Activated T-cell treated with anti-CD3 and anti-CD28 coated beads, Interleukin-2, amount 50 U/mL, for 4 hours (primary cell): ENCODE results near the gene DHFR2. TPM values are rescaled to one million over a fixed set of nuclear protein-coding genes. Genes with fewer than 3 reads are reported as not detected.

ENCODE experiments used
- ATAC-seq, 2 donors: fragments of 200-7000 bp; cut with Tn5 transposase; one replicate each; pipeline ENCODE4 v1.10.0; 2021
- DNase-seq: peaks from one replicate; pipeline ENCODE4 v3.0.0-alpha.2; 2020
- H3K27me3 Mint-ChIP-seq: one replicate; pipeline ENCODE4 v1.8.0; 2021; ENCODE audit warnings: low read depth, mixed read lengths
- H3K36me3 Mint-ChIP-seq: one replicate; pipeline ENCODE4 v1.8.0; 2022; ENCODE audit warnings: mixed read lengths; ENCODE audit not compliant: insufficient read depth
- H3K4me1 Mint-ChIP-seq: one replicate; pipeline ENCODE4 v1.8.0; 2021; ENCODE audit warnings: low read depth, mixed read lengths
- H3K4me3 Mint-ChIP-seq: one replicate; pipeline ENCODE4 v1.8.0; 2021; ENCODE audit warnings: mild to moderate bottlenecking, moderate library complexity, mixed read lengths
- H3K9me3 Mint-ChIP-seq: one replicate; pipeline ENCODE4 v1.8.0; 2021; ENCODE audit warnings: mixed read lengths
- total RNA-seq, 3 donors: library from RNA; stranded (reverse); gene quantifications; one replicate each; pipeline ENCODE4 v1.2.1, GENCODE V29; 2021

DHFR2 gene
- total RNA-seq, 3 donors from 2014 or later, result 5.2 to 7.5 (median 7.1) TPM

DNA sequence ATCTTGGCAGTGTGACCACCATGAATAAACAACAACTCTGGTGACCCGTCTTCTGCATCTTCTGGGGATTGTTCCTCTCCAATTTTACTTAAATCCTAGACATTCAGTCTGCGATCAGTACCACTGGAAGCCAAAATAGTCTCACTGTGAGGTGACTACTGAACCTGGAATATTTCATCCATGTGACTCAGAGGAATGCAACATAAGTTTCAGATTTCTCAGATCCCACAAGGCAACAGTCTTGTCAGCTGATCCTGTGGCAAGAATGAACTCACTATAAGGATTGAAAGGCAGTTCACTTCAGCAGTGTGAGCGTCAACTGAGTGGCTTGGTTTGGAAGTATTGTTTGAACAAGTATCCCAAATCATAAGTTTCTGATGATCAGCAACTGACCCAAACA lies 13.3 kb upstream of the DHFR2 start:
- ATAC-seq (no peak), DNase-seq (no peak)
- peaks cover 53% of the 10 kb centered on the region for H3K36me3 Mint-ChIP-seq
- no peaks in the 10 kb centered on the region for H3K9me3 Mint-ChIP-seq
- peaks cover 63% of the 10 kb centered on the region for H3K4me1 Mint-ChIP-seq
- no peak overlapping the region for H3K4me3 Mint-ChIP-seq
- H3K27me3 Mint-ChIP-seq, result no peaks in the 10 kb centered on the region

DNA sequence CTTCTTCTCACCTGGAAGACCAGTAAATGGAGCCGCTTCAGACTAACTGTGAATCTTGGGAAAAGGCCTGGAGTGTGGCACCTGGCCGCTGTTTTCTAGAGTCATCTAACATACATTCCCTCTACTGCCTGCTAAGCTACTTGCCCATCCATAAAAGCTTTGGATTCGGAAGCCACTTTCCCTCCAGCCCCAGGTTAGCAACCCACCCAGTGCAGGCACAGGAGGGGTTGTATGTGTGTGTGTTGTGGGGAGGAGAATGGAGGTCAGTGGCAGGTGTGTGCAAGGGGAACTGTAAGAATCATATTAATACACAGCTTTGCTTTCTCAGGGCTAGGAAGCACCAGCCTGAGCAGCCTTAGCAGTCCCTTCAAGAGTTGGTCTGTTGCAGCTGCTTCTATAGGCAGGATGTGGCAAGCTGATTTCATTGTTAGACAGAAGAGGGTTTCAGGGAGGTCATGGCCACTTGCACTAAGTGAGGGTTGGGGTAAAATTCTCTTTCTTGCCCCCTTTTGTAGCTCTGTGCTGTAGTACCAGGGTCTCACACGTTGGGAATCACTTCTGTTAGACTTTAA lies 9.1 kb upstream of the DHFR2 start:
- Mint-ChIP-seq H3K27me3 (no peaks in the 10 kb centered on the region), H3K36me3 (peaks cover 51% of the 10 kb centered on the region), H3K4me3 (no peak overlapping the region), H3K4me1 (peaks cover 57% of the 10 kb centered on the region), H3K9me3 (no peaks in the 10 kb centered on the region)
- peak in 1 of 2 donors; percentile 34 for ATAC-seq
- no peak for DNase-seq

DNA sequence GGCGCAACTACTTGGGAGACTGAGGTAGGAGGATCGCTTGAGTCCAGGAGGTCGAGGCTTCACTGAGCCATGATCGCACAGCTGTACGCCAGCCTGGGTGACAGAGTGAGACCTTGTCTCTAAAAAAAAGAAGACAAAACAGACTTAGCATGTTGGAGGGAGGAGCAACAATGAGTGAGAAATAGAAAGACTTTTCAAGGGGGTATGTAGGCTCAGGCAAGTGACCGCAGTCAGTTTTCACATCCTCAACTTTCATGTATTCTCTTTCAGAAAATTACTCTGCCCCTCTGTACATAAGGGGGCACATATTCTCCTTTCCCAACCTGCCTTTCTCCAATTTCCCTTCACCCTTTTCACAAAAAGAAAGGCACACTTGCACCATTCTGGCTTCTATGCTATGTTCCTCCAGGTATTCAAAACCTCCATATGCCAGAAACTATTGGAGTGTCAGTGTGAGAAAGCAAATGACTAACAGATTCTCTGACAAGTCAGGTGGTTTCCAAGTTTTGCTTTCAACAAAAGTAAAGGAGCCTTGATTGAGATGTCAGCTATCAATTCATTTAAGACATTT lies 7.7 kb upstream of the DHFR2 start:
- no peaks in the 10 kb centered on the region for H3K27me3 Mint-ChIP-seq
- ATAC-seq, result peak; percentile 57 to 58
- H3K9me3 Mint-ChIP-seq, result no peaks in the 10 kb centered on the region
- no peak overlapping the region for H3K4me3 Mint-ChIP-seq
- DNase-seq, result no peak
- H3K4me1 Mint-ChIP-seq, result peaks cover 68% of the 10 kb centered on the region
- H3K36me3 Mint-ChIP-seq, result peaks cover 50% of the 10 kb centered on the region

DNA sequence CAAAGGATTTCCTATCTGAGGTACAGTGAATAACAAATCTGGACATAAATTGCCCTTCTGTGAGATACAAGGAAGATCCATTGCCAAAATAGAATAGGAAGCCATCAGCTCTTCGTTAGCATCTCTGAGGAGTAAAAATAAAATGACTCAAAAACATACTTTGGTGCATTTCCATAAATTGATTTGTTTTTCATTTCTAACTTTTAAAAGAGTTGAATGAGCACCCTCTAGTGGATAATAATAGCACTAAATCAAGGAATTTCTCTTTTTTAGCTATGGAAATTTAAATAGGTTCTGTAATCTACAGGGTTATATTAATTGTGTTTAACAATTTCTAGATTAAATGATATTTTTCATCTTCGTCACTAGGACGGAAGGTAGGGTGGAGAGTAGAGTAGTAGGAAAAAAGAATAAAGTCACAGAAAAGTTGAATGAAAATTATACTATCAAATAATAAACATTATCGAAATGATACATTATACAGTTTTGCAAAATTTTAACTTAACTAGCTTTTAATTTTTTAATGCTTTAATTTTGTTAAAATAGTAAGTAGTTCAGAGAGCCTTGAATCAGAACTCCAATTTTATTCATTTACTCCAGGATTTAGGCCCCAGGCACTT lies 6.6 kb upstream of the DHFR2 start:
- H3K4me1 Mint-ChIP-seq, result peaks cover 70% of the 10 kb centered on the region
- no peak for DNase-seq

DNA sequence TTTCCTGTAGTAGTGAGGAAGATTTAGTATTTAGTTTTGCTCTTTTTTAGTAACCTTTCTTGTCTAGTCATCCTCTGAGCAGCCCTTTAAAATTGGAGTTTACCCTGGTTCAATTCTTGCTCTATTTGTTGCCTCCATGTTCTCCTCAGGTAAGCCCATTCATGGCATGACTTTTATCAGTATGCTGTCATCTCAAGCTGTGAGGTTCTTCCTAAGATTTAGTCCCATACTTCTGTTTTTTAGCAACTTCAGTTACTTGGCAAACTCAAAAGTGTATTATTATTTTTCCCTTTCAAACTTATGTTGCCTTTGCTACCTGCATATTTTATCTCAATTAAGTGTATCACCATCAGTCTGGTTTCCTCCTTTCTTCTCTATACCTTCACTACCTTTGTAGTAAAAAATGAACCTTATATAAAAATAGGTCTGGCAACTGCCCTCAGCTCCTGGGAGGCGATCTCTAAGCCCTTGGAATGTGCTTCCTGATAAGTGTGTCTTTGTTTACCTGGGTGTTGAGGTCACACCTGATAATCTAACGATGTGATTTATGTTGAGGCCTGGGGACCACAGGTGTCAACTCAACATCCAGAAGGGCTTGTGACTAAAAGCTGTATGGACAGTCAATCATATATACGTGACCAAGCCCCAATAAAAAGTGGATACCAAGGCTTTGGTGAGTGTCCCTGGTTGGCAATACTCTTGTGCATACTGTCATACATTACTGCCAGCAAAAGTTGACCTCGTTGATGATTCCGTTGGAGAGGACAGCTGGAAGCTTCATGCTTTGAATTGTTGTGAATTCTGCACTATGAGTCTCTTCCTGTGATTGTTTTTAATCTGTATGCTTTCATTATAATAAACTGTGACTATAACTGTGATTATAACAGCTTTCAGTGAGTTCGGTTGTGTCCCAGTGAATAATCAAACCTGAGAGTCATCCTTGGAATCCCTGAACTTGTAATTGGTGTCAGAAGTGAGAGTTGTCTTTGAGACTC lies 4.1 kb upstream of the DHFR2 start:
- no peak overlapping the region for H3K4me3 Mint-ChIP-seq
- DNase-seq (no peak), ATAC-seq (no peak)
- no peaks in the 10 kb centered on the region for H3K9me3 Mint-ChIP-seq
- no peaks in the 10 kb centered on the region for H3K27me3 Mint-ChIP-seq
- peaks cover 69% of the 10 kb centered on the region for H3K4me1 Mint-ChIP-seq
- H3K36me3 Mint-ChIP-seq, result peaks cover 38% of the 10 kb centered on the region

More for the DNA sequence above, 6.6 kb upstream of the DHFR2 start:
- no peak overlapping the region for H3K4me3 Mint-ChIP-seq
- no peaks in the 10 kb centered on the region for H3K9me3 Mint-ChIP-seq
- H3K36me3 Mint-ChIP-seq, result peaks cover 52% of the 10 kb centered on the region
- no peak for ATAC-seq
- H3K27me3 Mint-ChIP-seq, result no peaks in the 10 kb centered on the region

DNA sequence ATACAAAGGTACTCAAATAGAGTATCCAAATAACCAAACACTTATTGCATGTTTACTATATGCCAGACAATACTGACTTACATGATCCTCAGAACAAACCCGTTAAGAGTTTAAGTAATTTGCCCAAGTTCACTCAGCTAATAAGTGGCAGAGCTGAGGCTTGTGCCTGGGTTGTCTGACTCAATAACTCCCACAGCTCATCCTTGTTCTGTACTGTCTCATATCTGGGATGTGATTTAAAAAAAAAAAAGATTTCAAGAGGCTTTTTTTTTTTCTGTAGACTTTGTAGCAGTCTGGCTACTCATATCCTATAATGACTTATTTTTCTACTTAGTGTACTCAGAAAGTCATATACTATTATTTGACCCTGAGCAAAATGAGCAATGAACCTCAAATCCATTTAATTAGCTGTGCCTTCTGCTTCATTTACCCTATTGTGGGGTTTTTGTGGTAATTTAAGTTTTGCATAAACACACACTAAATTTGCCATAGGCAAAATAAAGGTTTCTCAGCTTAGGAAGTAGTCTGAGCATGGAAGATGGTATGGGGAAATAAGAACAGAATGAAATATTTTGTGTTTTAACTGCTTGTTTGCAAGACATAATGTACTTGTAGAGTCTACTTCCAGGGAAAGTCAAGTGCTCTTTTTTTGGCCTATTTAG lies 3.2 kb upstream of the DHFR2 start:
- no peak for DNase-seq
- no peak for ATAC-seq
- H3K36me3 Mint-ChIP-seq, result peaks cover 32% of the 10 kb centered on the region
- no peaks in the 10 kb centered on the region for H3K27me3 Mint-ChIP-seq
- H3K4me1 Mint-ChIP-seq, result peaks cover 61% of the 10 kb centered on the region
- H3K4me3 Mint-ChIP-seq, result no peak overlapping the region
- H3K9me3 Mint-ChIP-seq, result no peaks in the 10 kb centered on the region

DNA sequence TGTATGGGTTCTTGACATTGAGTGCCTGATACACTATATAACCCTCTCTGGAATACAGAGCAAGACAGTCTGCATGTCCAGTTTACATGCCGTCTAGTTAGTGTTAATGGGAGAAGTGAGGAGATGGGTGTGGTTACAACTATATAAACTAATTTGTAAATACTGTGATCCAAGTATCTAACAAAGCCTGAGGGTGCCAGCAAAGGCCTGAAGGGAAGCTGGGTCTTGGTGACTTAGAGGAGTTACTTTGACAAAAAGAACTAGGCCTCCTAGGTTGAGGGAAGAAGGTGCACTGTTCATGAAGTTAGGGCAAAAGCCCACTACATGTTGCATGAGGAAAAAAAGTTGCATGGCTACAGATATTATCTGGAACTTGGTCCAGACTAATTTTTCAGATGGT lies 2.4 kb upstream of the DHFR2 start:
- Mint-ChIP-seq H3K27me3 (no peaks in the 10 kb centered on the region), H3K9me3 (no peaks in the 10 kb centered on the region), H3K4me1 (peaks cover 57% of the 10 kb centered on the region), H3K4me3 (peak overlapping the region; percentile 33), H3K36me3 (peaks cover 32% of the 10 kb centered on the region)
- ATAC-seq, result no peak
- no peak for DNase-seq

DNA sequence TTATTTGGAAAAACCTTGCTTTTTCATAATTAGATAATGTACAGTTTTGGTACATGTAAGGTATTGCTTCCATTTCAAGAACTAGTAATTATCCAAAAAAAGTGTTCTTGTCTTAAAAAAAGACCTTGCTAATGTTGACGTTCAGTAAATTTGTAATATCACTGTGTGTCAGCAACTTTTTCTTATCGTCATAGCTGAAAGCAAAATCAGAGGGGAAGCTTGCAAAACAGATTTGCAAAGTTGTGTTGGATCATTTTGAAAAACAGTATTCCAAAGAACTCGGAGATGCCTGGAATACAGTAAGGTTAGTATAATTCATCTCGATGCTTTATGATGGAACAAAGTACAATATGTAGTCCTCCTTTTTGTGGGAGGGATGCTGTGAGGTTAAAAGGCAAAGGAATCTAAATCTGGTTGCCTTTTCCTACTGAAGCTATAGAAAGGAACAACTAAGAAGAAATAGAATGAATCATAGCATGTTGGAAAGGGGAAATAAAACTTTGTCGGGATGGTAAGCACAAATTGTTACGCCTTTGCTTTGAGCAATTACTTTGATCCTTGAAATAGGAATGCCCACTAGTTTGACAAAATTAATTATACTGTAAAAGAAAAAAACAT lies 1.6 kb upstream of the DHFR2 start:
- peak overlapping the region; percentile 93 for H3K4me3 Mint-ChIP-seq
- DNase-seq, result no peak
- peaks cover 32% of the 10 kb centered on the region for H3K36me3 Mint-ChIP-seq
- H3K27me3 Mint-ChIP-seq, result no peaks in the 10 kb centered on the region
- H3K4me1 Mint-ChIP-seq, result peaks cover 54% of the 10 kb centered on the region
- H3K9me3 Mint-ChIP-seq, result no peaks in the 10 kb centered on the region
- ATAC-seq, result no peak

DNA sequence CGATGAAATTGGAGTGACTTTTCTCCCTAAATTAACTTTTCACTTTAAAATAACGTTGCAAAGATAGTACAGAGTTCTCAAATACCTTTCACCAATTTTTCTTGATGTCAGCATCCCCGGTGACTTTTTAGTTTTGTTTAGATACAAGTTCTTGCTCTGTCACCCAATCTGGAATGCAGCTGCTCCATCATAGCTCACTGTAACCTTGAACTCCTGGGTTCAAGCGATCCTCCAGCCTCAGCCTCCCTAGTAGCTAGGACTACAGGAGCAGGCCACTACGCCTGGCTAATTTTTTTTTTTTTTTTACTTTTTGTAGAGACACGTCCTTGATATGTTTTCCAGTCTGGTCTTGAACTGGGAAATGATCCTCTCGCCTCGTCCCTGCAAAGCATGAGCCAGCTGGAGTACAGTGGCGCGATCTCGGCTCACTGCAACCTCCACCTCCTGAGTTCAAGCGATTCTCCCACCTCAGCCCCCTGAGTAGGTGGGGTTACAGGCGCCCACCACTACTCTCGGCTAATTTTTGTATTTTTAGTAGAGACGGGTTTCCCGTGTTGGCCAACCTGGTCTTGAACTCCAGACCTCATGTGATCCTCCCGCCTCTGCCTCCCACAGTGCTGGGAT lies 892 bp upstream of the DHFR2 start:
- Mint-ChIP-seq H3K9me3 (no peaks in the 10 kb centered on the region), H3K27me3 (no peaks in the 10 kb centered on the region), H3K4me1 (peaks cover 50% of the 10 kb centered on the region), H3K4me3 (peak overlapping the region; percentile 93), H3K36me3 (peaks cover 32% of the 10 kb centered on the region)
- ATAC-seq (no peak), DNase-seq (no peak)

DNA sequence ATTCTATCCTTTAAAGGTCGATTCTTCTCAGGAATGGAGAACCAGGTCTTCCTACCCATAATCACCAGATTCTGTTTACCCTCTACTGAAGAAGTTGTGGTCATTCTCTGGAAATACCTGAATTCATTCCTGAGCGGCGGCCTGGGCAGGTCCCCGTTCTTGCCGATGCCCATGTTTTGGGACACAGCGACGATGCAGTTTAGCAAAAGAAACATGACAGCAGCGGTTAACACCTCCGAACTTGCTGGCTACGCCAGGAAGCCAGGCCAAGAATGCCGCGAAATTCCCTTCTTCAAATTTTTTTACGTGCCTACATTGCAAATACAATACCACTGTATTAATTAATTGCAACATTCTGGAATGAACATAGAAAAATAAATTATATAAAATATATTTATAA lies 1.4 kb downstream of the DHFR2 start:
- ATAC-seq (no peak), DNase-seq (no peak)
- no peak overlapping the region for H3K4me3 Mint-ChIP-seq
- no peaks in the 10 kb centered on the region for H3K9me3 Mint-ChIP-seq
- no peaks in the 10 kb centered on the region for H3K27me3 Mint-ChIP-seq
- H3K36me3 Mint-ChIP-seq, result peaks cover 13% of the 10 kb centered on the region
- H3K4me1 Mint-ChIP-seq, result peaks cover 34% of the 10 kb centered on the region

DNA sequence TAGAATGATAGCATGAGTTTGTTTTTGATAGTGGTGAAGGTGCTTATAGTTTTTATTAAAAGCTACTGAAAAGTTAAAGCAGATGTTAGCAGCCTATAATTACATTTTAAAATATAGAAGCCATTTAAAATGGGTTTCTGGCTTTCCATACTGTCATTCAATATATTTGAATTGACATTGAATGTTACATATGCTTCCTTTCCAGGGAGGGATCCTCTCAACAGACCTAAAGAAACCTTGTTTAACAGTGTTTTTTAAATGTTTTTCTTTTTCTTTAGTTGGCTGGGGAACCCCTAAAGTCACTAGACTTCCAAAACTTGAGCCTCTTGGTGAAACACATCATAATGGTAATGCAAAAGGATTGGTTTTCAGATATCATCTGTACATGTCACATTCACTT lies 12.2 kb downstream of the DHFR2 start:
- ATAC-seq (no peak), DNase-seq (no peak)
- no peak overlapping the region for H3K4me3 Mint-ChIP-seq
- H3K36me3 Mint-ChIP-seq, result no peaks in the 10 kb centered on the region
- no peaks in the 10 kb centered on the region for H3K27me3 Mint-ChIP-seq
- H3K4me1 Mint-ChIP-seq, result no peaks in the 10 kb centered on the region
- no peaks in the 10 kb centered on the region for H3K9me3 Mint-ChIP-seq

DNA sequence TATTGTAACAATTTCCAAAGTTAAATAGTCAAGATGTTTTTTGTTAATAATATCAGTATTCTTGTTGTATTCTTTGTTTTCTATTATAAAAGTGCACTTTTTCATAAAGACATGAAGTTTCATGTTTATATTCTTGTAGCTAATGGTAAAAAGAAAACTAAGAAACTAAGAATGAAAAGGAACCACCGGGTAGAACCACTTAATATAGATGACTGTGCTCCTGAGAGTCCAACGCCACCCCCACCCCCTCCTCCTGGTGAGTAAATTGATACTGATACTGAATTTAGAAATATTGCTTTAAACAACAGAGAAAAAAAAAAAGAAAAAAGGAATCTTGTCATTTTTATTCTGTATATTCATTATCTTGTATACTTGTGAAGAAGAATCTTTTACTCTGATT lies 13.4 kb downstream of the DHFR2 start:
- ATAC-seq, result no peak
- DNase-seq, result no peak
- H3K27me3 Mint-ChIP-seq, result no peaks in the 10 kb centered on the region
- H3K9me3 Mint-ChIP-seq, result no peaks in the 10 kb centered on the region
- H3K36me3 Mint-ChIP-seq, result no peaks in the 10 kb centered on the region
- no peaks in the 10 kb centered on the region for H3K4me1 Mint-ChIP-seq
- H3K4me3 Mint-ChIP-seq, result no peak overlapping the region

DNA sequence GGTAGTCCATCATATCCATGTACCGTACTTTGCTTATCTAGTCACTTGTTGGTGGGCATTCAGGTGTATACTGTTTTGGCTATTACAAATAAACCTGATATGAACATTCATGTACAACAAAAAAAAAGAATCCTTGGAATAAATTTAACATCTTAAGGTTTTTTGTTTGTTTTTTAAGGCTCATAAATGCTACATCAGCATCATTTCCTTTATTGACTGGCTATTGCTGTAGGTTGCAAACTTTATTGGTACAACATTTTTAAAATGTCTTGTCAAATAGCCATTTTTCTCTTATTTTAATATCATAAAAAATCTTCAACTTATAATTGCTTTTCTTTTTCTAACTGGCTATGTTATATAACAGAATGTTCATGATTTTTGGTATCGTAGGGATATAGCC lies 16.2 kb downstream of the DHFR2 start:
- DNase-seq (no peak), ATAC-seq (no peak)
- peaks cover 2% of the 10 kb centered on the region for H3K36me3 Mint-ChIP-seq
- H3K4me1 Mint-ChIP-seq, result no peaks in the 10 kb centered on the region
- H3K4me3 Mint-ChIP-seq, result no peak overlapping the region
- no peaks in the 10 kb centered on the region for H3K27me3 Mint-ChIP-seq
- no peaks in the 10 kb centered on the region for H3K9me3 Mint-ChIP-seq
